Activated naive CD4-positive, alpha-beta T cell treated with anti-CD3 and anti-CD28 coated beads, Interleukin-2, amount 50 U/mL, for 24 hours (primary cell): ENCODE results near the gene RAP1GAP.

Experiments
- H3K27ac Mint-ChIP-seq: one replicate; pipeline ENCODE4 v1.8.0; 2021; ENCODE audit warnings: mild to moderate bottlenecking, mixed read lengths
- H3K27me3 Mint-ChIP-seq: one replicate; pipeline ENCODE4 v1.8.0; 2021; ENCODE audit warnings: mixed read lengths
- H3K36me3 Mint-ChIP-seq: one replicate; pipeline ENCODE4 v1.8.0; 2021; ENCODE audit warnings: mixed read lengths
- H3K4me1 Mint-ChIP-seq: one replicate; pipeline ENCODE4 v1.8.0; 2021; ENCODE audit warnings: mixed read lengths
- H3K4me3 Mint-ChIP-seq: one replicate; pipeline ENCODE4 v1.8.0; 2021; ENCODE audit warnings: mild to moderate bottlenecking, mixed read lengths
- H3K9me3 Mint-ChIP-seq: one replicate; pipeline ENCODE4 v1.8.0; 2021; ENCODE audit warnings: mixed read lengths

RAP1GAP gene

DNA sequence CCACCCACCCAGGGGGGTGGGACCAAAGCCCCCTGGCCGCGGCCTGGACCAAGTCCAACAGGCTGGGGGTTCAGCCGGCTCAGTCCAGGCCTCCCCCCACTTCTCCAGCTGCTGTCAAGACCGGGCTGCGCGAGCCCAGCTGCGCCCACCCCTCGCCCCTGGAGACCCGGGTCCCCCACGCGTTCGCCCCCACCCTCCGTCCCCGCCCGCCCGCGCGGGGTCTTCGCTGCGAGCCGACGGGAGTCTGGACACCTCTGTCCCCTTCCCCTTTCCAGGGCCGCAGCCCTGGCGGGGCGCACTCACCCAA, 253 bp downstream of the RAP1GAP start:
- peaks cover 6% of the 10 kb centered on the region for H3K27me3 Mint-ChIP-seq
- H3K36me3 Mint-ChIP-seq: no peaks in the 10 kb centered on the region
- no peaks in the 10 kb centered on the region for H3K9me3 Mint-ChIP-seq
- H3K4me1 Mint-ChIP-seq: no peaks in the 10 kb centered on the region
- H3K27ac Mint-ChIP-seq: no peak overlapping the region
- H3K4me3 Mint-ChIP-seq: no peak overlapping the region

DNA sequence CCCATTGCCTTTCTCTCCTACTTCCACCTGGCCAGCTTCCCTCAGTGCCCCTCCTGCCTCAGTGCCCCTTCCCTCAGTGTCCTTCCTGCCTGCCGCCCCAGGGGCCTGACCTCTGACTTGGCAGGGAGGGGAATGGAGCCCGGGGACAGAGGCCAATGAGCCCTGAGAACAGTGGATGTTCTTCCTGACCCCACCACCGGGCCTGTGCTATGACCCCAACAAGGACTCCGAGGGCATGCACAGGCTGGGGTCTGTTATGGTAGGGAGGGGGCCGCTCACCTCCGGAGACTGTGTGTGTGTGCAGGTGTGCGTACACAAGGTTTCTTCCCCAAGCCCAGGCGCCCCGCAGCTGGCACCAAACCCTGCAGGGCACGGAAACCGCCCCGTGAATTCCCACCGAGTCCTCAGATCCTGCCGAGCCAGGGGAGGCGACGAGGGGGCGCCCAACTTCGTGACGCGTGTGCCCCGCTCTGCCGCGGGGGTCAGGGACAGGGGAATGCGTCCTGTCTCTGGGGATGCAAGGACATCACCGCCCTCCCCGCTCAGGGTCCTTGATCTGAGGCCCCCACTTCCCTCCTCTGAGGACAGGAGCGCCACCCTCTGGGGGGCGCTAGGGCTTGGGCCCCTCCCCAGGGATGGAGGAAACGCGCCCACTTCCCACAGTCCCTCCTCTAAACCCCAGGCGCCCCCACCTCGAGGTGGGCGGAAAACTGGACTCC, 766 bp downstream of the RAP1GAP start:
- no peaks in the 10 kb centered on the region for H3K4me1 Mint-ChIP-seq
- no peaks in the 10 kb centered on the region for H3K9me3 Mint-ChIP-seq
- H3K27ac Mint-ChIP-seq: peak overlapping the region; percentile 23
- peaks cover 9% of the 10 kb centered on the region for H3K27me3 Mint-ChIP-seq
- no peaks in the 10 kb centered on the region for H3K36me3 Mint-ChIP-seq
- H3K4me3 Mint-ChIP-seq: peak overlapping the region; percentile 26

DNA sequence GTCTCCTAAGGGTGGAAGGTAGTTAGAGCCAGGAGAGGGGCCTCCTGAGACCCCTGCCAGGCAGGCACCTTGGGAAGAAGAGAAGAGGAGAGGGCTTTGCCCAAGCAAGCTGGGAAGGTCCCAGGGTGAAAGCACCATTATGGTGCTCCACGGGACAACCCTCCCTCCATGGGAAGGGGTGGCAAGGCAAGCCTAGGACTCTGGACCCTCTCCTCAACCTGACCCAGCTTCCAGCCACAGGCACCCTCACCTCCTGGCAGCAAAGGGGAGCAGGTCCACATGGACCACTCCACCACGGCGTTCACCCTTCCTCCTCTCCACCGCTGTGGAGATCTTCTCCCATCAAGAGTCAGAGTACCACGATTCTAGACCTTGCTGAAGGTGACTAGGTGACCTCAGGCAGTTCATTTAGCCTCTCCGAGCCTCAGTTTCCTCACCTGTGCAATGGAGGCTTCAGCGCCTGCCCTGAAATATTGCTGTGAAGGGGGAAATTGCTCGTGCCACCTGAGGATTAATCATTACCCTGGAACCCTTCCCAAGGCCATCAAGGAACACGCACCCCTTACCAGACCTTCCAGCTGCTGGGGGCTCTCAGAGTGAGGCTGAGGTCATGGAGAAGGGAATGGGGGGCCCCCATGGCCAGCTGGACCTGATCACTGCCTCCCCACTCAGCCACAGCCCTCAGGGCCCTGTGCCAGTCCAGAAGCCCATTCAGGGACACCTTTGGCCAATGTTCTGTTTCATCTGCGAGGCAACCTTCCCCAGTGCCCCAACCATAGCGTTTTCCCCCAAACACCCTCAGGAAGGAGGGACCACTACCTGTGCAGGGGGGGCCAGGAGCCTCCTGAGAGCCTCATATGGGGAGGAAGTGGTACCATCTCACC, 1.6 kb downstream of the RAP1GAP start:
- peaks cover 9% of the 10 kb centered on the region for H3K27me3 Mint-ChIP-seq
- no peak overlapping the region for H3K27ac Mint-ChIP-seq
- H3K9me3 Mint-ChIP-seq: no peaks in the 10 kb centered on the region
- H3K36me3 Mint-ChIP-seq: no peaks in the 10 kb centered on the region
- peak overlapping the region; percentile 7 for H3K4me3 Mint-ChIP-seq
- H3K4me1 Mint-ChIP-seq: no peaks in the 10 kb centered on the region

DNA sequence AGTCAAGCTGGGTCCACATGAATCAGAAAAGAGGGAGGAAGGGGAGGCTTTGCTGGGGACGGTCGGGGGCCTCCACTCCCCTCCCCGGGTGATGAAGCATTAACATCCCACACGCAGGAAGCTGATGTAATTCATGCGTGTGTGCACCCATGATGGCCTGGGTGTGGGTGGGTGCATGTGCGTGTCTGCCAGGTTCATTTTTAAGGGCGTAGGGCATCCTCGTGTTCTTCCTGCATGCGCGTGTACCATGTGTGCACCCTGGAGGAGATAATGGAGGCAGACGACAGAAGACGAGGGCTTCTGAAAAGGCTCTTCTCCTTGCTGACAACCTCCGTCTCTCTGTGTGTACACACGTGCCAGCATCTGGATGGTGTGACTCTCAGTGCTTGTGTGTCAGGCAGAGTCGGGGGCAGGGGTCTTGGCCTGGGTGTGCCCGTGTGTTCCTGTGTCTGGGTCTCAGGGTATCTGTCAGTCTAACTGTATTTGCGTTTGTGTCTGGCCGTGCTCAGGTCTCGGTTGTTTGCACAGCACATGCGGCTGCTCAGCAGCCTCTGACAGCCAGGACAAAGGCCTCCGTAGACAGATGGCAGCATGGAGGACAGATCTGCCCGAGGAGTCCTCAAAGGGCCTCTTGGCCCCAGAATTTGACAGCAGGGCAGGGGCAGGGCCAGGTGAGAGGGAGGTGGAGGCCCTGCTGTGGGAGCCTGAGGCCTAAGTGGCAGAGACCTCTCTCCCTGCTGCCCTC, 2.4 kb downstream of the RAP1GAP start:
- Mint-ChIP-seq H3K27me3 (peaks cover 9% of the 10 kb centered on the region), H3K4me1 (no peaks in the 10 kb centered on the region), H3K27ac (no peak overlapping the region), H3K4me3 (no peak overlapping the region), H3K36me3 (no peaks in the 10 kb centered on the region), H3K9me3 (no peaks in the 10 kb centered on the region)

DNA sequence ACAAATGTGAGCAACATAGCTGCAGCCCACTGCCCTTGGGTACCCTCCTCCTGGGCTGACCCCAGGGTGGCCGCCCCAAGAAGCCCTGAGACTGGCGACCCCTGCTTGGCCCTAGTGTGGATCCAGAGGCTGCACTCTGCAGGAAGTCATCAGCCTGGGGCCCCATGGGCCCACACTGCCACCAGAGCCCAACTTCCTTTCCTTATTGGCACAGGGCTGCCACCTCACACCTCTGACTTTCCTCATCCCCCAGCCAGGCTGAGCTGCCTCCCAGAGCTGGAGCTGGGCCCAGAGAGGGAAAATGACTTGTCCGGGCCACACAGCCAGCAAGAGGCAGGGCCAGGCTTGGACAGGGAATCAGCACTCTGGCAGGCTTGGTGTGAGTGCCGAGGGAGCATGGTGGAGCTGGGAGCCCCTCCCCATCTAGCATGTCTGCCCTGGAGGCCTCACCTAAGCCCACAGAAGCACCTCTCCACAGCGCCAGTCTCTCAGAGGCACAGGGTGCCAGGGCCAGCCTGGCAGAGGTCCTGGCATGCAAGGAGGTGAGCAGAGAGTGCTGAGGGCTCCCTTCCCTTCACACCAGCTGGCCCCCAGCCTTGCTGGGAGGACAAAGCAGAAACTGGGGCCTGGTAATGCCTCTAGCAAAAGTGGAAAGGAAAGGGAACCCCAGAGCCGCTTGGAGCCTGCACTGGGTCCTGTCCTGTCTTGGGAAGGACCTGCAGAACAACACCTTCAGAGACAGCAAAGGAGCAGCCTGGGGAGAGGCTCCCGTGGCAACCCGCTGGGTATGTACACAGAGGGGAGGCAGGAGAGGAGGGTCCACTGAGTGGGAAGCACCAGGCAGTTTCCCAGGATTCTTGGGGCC, 3.2 kb downstream of the RAP1GAP start:
- Mint-ChIP-seq H3K9me3 (no peaks in the 10 kb centered on the region), H3K4me1 (no peaks in the 10 kb centered on the region), H3K27me3 (peaks cover 9% of the 10 kb centered on the region), H3K27ac (no peak overlapping the region), H3K4me3 (no peak overlapping the region), H3K36me3 (no peaks in the 10 kb centered on the region)

DNA sequence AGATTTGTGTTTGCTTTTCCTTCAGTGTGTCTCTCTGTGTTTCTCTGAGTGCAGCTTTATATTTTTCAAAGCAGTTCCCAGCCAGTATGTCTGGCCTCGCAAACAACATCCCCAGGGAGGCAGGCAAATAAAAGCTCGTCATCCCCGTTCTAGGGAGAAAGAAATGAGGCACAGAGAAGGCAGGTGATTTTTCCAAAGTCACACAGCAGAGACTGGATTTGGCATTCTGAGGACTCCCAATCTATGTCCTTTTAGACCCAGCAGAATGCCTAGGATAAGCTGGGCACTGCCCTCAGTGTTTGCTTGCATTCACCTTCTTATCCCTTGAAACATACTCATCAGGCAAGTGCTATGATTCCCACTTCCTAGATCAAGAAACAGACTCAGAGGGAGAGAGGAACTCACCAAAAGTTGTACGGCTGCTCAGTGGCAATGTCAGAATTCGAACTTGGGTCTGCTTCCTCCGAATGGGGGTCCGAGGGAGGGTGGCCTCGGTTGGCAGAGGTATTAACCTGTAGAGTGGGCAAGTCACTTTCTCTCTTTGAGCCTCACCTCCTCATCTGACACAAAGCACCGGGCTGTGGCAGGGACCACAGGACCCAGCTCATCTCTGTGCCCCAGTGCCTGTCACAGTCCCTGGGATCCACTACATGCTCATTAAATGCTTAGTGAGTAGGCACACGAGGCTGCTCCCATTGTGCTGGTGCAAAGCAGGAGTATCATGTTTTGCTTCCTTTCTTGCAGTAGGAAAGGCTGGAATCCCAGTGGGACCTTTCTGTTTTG, 4.2 kb downstream of the RAP1GAP start:
- Mint-ChIP-seq H3K36me3 (no peaks in the 10 kb centered on the region), H3K4me3 (no peak overlapping the region), H3K4me1 (no peaks in the 10 kb centered on the region), H3K27ac (no peak overlapping the region), H3K27me3 (peaks cover 12% of the 10 kb centered on the region), H3K9me3 (no peaks in the 10 kb centered on the region)

DNA sequence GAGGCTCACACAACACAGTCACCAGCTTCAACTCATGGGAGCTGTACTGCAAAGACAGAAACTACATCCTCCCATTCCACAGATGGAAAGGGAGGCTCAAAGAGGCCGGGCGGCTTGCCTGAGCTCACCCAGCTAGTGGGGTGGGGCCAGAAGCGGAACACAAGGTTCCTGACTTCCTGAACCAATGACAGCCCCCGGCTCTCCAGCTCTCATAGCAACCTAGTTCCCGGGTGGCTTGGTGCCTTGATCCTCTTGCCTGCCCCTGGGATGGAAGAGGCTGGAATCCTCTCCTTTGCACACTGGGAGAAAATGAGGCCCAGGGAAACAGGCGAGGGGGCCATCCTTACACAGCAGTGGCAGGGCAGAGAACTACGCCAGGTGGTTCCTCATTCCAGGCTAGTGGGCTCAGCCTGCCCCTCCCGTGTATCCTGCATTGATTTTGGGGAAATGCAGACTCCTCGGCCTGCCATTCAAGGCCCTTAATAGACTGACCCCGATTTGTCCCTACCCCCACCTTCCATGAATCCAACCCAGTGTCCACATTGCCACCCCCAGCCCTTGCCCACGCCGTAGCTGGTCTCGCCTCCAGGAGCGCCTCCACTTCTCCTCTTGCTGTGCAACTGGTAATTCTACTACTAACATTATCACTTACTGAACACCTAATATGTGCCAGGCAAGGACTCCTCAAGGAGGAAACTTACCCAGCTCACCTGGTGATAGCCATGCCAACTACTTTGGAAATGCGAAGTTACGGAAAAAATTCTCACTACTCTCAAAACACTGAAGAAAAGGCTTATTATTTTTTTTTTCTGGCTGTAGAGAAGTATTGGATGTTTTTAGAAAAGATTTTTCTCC, 5.0 kb downstream of the RAP1GAP start:
- Mint-ChIP-seq H3K36me3 (no peaks in the 10 kb centered on the region), H3K4me1 (peaks cover 5% of the 10 kb centered on the region), H3K4me3 (no peak overlapping the region), H3K9me3 (no peaks in the 10 kb centered on the region), H3K27ac (no peak overlapping the region), H3K27me3 (peaks cover 12% of the 10 kb centered on the region)

DNA sequence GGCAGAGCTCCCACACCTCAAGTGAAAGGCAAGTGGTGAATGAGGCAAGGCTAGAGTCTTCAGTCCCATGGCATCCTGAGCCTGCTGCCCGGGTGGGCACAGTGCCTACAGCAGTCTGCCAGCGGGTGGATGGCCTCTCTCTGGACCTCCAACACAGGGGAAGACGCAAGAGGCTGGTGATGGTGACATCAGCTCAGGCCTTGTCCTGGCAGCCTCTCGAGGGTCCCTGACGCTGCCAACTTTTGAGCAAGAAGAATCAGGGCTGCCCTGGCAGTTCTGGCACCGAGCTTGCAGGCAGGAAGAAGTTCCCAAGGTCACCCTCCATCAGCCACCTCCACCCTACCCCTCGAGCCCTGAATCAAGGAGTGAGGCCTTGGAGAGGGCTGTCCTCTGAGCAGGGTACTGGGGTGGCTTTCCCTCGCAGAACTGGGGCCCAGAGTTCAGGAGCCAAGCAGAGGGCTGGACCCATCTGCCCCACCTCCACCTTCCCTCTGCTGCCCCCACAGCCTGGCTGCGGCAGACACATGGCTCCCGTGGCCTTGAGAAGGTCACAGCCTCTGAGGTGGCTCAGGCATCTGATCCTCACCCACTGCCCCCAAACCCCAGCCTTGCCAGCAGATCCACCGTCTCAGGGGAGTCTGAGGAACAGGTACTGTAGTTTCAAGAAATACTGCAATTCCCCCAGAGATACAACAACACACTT, 5.8 kb downstream of the RAP1GAP start:
- no peaks in the 10 kb centered on the region for H3K36me3 Mint-ChIP-seq
- H3K4me3 Mint-ChIP-seq: no peak overlapping the region
- H3K4me1 Mint-ChIP-seq: peaks cover 5% of the 10 kb centered on the region

DNA sequence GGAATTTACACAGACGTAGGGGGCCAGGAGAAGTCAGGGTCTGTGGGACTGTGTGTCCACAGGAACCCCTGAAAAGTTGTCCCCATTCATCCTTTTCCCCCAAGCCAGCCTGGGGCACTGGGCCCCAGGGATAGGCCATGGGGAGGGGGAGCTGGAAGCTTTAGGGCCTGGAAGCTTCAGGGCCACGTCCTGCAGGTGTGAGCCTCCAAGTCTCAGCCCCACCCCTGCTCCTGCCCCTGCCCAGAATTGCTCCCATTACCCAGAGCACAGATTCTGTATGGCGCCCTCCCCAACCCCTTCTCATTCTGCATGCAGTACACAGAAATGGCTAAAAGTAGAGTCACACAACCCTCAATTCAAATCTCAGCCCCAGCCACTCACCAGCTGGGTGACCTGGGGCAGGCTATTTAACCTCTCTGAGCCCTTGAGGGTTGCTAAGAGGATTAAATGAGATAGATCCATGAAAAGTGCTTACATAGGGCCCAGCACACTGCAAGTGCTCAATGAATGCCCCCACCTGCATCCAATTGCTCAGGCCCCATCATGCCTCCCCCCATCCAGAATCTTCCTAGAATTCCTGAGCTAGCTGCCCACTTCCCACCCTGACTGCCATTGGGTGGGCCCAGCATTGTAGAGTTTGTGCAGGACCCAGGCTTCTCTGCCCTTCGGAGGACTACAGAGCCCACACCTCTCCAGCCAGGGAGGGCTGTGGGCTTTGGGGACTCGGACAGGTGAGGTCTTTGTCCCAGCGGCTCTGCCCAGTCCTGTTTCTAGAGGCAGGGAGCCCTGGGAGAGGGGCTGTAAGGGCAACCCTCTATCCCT, 6.5 kb downstream of the RAP1GAP start:
- Mint-ChIP-seq H3K27me3 (peaks cover 12% of the 10 kb centered on the region), H3K36me3 (no peaks in the 10 kb centered on the region), H3K27ac (no peak overlapping the region), H3K4me1 (peaks cover 5% of the 10 kb centered on the region), H3K4me3 (no peak overlapping the region), H3K9me3 (no peaks in the 10 kb centered on the region)

More for the DNA sequence above, 5.8 kb downstream of the RAP1GAP start:
- peaks cover 12% of the 10 kb centered on the region for H3K27me3 Mint-ChIP-seq
- H3K9me3 Mint-ChIP-seq: no peaks in the 10 kb centered on the region
- no peak overlapping the region for H3K27ac Mint-ChIP-seq

DNA sequence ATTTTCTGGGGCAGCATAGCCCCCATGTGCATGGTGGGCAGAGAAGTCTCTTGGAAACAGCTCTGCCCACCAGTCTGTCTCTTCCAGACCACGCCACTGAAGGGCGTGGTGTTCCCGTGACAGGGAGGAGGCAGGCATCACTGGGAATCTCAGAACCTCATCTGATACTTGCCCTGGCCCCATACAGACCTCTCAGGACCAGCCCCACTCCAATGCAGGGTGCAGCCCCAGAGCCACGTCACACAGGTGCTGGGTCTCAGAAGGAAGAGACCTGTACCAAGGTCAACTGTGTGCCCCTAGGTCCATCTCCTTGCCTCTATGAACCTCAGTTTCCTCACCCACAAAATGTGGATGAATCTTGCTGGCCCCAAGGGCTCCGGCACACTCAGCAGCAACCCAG, 7.3 kb downstream of the RAP1GAP start:
- no peak overlapping the region for H3K4me3 Mint-ChIP-seq
- peaks cover 9% of the 10 kb centered on the region for H3K27me3 Mint-ChIP-seq
- peaks cover 5% of the 10 kb centered on the region for H3K4me1 Mint-ChIP-seq
- H3K36me3 Mint-ChIP-seq: no peaks in the 10 kb centered on the region
- no peak overlapping the region for H3K27ac Mint-ChIP-seq
- H3K9me3 Mint-ChIP-seq: no peaks in the 10 kb centered on the region

DNA sequence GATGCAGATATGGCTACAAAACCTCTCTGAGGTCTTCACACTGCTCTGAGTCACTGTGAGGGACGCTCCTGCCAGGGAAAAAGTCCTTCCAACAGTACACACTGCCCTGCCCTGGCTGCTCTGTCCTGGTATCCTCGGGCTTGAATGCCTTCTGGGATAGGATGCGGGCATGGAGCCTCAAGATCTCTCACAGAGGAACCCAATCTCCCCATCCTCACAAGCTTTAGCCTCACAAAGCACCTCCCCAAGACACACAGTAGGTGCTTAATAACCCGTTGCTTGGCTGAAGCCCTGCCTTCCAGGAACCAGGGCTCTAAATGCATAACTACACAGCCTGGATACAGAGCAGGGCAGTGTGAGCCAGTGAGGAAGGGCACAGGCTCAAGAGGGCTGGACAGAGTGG, 9.2 kb downstream of the RAP1GAP start:
- no peaks in the 10 kb centered on the region for H3K36me3 Mint-ChIP-seq
- peaks cover 9% of the 10 kb centered on the region for H3K27me3 Mint-ChIP-seq
- H3K27ac Mint-ChIP-seq: no peak overlapping the region
- peaks cover 5% of the 10 kb centered on the region for H3K4me1 Mint-ChIP-seq
- H3K9me3 Mint-ChIP-seq: no peaks in the 10 kb centered on the region
- H3K4me3 Mint-ChIP-seq: peak overlapping the region; percentile 49

DNA sequence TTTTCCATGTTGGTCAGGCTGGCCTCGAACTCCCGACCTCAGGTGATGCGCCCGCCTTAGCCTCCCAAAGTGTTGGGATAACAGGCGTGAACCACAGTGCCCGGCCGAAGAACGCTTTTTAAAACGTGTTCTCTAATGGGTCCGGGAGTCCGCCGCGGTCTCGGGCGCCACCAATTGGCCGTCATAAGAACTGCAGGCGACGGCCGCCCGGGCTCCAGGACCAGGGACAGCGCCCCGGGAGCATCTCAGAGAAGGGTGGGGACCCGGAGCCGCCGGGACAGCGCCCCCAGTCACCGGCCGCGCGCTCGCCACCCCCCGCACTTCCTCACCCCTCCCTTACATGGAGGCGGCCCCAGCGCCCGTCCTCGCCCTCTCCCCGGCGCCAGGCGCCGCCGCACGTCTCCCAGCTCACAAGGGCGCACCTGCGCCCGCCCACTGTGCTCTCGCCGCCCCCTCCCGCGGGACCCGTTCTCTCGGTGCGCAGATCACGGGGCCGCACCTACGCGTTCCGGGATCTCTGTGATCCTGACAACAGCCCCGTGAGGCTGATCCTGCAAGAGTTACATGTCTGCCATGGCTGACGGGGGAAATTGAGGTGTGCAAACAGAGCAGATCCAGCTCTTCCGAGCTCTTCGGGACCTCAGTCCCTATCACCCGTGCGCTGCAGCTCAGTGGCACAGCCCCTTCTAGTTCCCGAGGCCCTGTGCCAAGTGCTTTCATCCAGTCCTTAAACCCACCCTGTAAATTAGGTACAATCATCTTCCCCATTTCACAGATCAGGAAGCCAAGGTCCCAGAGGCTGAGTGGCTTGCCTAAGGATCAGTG, 9.8 kb downstream of the RAP1GAP start:
- peak overlapping the region; percentile 49 for H3K4me3 Mint-ChIP-seq
- H3K4me1 Mint-ChIP-seq: peaks cover 5% of the 10 kb centered on the region
- H3K9me3 Mint-ChIP-seq: no peaks in the 10 kb centered on the region
- H3K27me3 Mint-ChIP-seq: peaks cover 7% of the 10 kb centered on the region
- no peaks in the 10 kb centered on the region for H3K36me3 Mint-ChIP-seq
- H3K27ac Mint-ChIP-seq: no peak overlapping the region
